Lower leg skin (tissue), 4 donors: ENCODE results near the gene CCDC167. TPM values are rescaled to one million over a fixed set of nuclear protein-coding genes. Genes with fewer than 3 reads are reported as not detected.

Source experiments
- DNase-seq, 2 donors: peaks; one replicate each; pipeline ENCODE4 v3.0.0-alpha.2; 2019; ENCODE audit warnings: low spot score in 2 of 2
- H3K4me3 ChIP-seq: fragments of 200-600 bp; sonication (generic); 2 replicates; pipeline ENCODE4 v1.5.1; 2017; ENCODE audit warnings: mild to moderate bottlenecking, low read depth; ENCODE audit not compliant: poor library complexity, severe bottlenecking
- POLR2A ChIP-seq, 2 donors: fragments of 450-650 bp; IDR thresholded peaks; one replicate each; pipeline ENCODE4 v1.6.1; 2016 to 2017; ENCODE audit warnings: antibody characterized with exemption in 2 of 2, mild to moderate bottlenecking in 1 of 2, moderate library complexity in 1 of 2
- WGBS, 2 donors: methylation state at CpG; one replicate each; pipeline ENCODE4 v1.1.5; 2018; 5-methylcytosine and 5-hydroxymethylcytosine counted together
- intact Hi-C: fragments of 100-400 bp; cut with DNase I; formaldehyde crosslinking; loops from one replicate; pipeline ENCODE4 v1.15.0; 2023; ENCODE audit warnings: low total_unique reads
- total RNA-seq, 4 donors: library from RNA; depleted of rRNA; stranded (reverse); fragments of >200 nt; gene quantifications; one replicate each; pipeline ENCODE4 v1.1.0, GENCODE V29; 2016
- TF ChIP-seq, protein P1 (sequence below), 3 donors: fragments of 450-650 bp; IDR thresholded peaks; one replicate each; pipeline ENCODE4 v1.5.1; 2016; ENCODE audit warnings: antibody characterized with exemption in 3 of 3, mild to moderate bottlenecking in 3 of 3, moderate library complexity in 2 of 3

CCDC167 gene
- total RNA-seq, result 10 to 100 TPM; 11.8 to 21.8 (median 14.5) TPM

DNA sequence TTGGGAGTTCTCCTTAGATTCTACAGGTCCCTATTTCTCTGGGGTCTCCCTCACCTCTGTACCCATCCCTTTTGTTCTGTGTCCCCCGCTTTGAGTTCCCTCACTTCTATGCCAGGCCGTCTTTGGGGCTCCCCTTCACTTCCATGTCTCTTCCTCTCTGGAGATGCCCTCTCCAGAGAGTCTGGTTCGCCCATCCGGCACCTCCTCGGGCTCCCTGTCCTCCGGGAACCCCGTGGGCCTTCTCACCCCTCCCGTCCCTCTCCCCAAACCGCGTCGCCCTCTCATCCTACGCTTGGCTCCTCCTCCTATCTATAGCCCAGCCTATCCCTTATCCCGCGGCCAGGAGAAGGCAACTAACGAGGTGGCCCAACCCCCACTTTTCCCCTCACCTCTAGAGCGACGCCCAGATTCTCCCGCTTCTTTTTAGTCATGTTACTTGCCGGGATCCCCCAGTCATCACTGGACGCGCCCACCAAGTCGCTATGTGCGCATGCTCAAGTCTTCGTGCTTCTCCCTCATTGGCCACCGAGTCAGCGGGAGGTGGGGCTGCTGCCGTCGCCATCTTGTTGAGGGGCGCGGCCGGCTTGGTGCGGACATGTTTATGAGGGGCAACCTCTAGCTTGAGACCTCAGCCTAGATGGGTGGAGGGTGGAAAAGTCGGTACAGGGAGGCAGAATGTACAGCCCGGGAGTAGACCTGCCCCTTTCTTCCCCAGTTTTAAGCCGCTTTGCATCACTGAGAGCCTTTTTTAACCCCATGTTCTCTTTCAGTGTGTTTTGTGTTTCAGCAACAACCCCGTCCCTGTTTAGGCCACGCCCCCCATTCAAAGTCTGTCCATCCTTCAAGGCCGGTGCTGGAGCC, at the start of gene CCDC167:
Gene CCDC167 (minus strand): TSS at position 461 of the 861 bp plus-strand sequence. CDS start 30 bp downstream, at position 431.
- 2% methylated on average over 38 of the region's 38 CpGs for WGBS, 2 donors
- peak; percentile 91 to 99 for DNase-seq
- TF ChIP-seq, protein P1, sequence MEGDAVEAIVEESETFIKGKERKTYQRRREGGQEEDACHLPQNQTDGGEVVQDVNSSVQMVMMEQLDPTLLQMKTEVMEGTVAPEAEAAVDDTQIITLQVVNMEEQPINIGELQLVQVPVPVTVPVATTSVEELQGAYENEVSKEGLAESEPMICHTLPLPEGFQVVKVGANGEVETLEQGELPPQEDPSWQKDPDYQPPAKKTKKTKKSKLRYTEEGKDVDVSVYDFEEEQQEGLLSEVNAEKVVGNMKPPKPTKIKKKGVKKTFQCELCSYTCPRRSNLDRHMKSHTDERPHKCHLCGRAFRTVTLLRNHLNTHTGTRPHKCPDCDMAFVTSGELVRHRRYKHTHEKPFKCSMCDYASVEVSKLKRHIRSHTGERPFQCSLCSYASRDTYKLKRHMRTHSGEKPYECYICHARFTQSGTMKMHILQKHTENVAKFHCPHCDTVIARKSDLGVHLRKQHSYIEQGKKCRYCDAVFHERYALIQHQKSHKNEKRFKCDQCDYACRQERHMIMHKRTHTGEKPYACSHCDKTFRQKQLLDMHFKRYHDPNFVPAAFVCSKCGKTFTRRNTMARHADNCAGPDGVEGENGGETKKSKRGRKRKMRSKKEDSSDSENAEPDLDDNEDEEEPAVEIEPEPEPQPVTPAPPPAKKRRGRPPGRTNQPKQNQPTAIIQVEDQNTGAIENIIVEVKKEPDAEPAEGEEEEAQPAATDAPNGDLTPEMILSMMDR (IDR thresholded peaks at IDR 0.05), result no peak
- no peak for TF ChIP-seq POLR2A (IDR thresholded peaks at IDR 0.05)
- intact Hi-C loops, result no loop called here
- peak within 1 kb of the TSS; percentile 41 for H3K4me3 ChIP-seq

DNA sequence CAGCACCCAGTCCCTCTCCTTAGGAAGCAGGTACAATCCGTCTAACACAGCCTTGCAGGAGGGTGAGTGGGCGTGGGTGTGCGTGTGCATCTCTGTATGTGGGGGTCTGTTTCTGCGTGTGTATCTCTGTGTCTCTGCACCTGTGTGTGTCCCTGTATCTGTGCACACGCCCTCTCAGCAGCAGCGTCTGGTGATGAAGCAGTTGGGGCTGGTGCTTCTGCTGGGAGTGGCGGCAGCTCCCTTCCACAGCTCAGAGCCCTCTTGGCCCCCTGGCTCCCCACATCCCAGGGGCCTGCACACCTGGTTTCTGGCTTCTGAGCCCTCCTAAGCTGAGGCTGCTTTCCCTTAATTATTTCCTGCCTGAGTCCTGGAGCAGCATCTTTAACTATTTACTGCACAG, 49.5 kb upstream of the CCDC167 start:
- H3K4me3 ChIP-seq, result no peak overlapping the region
- 67 to 77% methylated on average over 7 of the region's 7 CpGs for WGBS, 2 donors
- DNase-seq, result no peak
- TF ChIP-seq POLR2A (IDR thresholded peaks at IDR 0.05), result no peak
- TF ChIP-seq, protein P1 (IDR thresholded peaks at IDR 0.05), result no peak
- intact Hi-C loops, result no loop called here

DNA sequence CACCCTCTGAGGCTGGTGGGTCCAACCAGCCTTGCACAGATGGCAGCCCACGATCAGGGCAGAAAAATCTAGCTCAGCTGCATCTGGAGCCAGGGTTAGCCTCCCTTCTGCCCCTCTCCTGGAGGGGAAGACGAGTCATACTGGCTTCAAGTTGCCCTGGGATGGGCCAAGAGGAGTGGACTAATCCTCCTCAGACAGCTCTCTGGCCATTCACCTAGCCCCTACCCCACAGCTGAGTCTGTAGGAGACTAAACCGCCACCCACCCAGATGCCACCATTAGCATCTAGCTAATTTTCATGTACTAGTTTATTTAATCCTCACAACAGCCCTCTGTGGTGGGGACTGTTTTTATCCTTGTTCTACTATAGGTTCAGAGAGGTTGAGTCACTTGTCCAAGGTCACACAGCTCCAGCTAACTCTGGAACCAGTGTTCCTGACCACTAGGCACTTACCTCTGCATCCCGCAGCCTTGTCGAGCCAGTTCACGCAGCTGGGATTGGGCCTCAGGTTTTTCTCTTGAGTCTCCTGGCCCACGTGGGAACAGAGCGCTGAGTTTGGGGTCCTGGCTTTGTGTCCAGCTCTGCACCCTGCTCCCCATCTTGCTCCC, 48.5 kb upstream of the CCDC167 start:
- H3K4me3 ChIP-seq, result no peak overlapping the region
- DNase-seq, result no peak
- TF ChIP-seq POLR2A (IDR thresholded peaks at IDR 0.05), result no peak
- TF ChIP-seq, protein P1 (IDR thresholded peaks at IDR 0.05), result no peak
- intact Hi-C loops, result no loop called here
- 73 to 78% methylated on average over 8 of the region's 8 CpGs for WGBS, 2 donors

DNA sequence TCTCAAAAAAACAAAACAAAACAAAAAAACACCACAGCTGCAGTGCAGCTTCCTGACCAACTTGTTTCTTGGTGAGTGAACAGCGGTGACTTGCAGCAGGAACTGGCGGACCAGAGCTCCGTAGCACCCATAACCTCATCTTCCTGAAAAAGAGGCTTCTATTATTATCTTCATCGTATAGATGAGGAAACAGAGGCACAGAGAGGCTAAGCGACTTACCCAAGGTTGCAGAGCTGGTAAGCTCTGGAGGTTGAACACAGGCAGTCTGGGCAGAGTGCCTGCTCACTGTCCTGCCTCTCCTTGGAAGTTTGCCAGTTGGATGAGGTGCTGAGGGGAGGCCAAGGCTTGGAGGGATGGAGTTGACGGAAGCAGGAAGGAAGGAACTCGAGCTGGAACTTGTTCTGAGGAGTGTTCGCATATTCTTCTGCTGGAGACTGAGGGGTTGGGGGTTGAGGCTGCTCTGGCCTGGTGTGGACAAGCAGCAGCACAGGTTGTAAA, 47.9 kb upstream of the CCDC167 start:
- no peak for TF ChIP-seq POLR2A (IDR thresholded peaks at IDR 0.05)
- TF ChIP-seq, protein P1 (IDR thresholded peaks at IDR 0.05), result no peak
- DNase-seq, result no peak
- 26 to 29% methylated on average over 8 of the region's 8 CpGs for WGBS, 2 donors
- H3K4me3 ChIP-seq, result no peak overlapping the region
- intact Hi-C loops, result no loop called here

DNA sequence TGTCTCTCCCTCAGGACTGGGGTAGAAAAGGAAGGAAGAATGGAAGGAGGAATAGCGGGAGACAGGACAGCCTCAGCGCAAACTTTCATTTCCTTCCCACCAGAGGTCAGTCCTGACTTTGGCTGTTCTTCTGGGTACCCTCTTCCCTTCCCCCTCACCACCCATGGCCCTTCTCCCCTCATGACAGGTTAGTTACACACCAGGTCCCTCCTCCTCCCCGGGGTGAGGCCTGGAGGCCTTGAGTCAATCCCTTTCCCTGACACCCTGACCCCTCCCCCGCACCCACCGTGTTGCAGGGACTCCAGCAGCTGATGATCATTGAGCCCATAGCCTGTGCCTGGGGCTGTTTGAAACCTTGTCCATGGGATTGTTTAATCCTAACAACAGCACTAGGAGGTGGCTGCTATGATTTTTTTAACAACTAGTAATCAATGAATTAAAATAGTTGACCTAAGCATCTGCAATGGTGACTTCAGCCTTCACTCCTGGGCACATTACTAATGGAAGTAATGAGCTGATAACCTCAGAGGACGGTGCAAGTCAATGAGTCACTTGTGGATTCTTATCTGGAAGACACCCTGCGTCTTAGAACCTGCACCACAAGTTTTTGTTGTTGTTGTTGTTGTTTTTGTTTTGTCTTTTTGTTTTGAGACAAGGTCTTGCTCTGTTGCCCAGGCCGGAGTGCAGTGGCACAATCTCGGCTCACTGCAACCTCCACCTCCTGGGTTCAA, 46.6 kb upstream of the CCDC167 start:
- 66 to 74% methylated on average over 9 of the region's 9 CpGs for WGBS, 2 donors
- TF ChIP-seq POLR2A (IDR thresholded peaks at IDR 0.05), result no peak
- TF ChIP-seq, protein P1 (IDR thresholded peaks at IDR 0.05), result no peak
- no peak overlapping the region for H3K4me3 ChIP-seq
- intact Hi-C loops, result no loop called here
- DNase-seq, result no peak
